HEK293 (cell line): ENCODE results near the gene SLC6A3.

Experiments
- CTCF ChIA-PET: fragments of 350-600 bp; formaldehyde crosslinking; extraction: SDS; loops from one replicate; lab custom pipeline; 2021; ENCODE audit warnings: antibody characterized with exemption; lab: Yijun Ruan, JAX
- POLR2A ChIA-PET: fragments of 300-600 bp; formaldehyde crosslinking; extraction: SDS; loops from one replicate; lab custom pipeline; 2020; ENCODE audit warnings: antibody characterized with exemption, inconsistent platforms; lab: Yijun Ruan, JAX
- H3K27ac ChIP-seq: fragments of 200-500 bp; sonication (Bioruptor generic); 2 replicates; pipeline ENCODE4 v1.5.1; 2014; ENCODE audit warnings: low read depth, low read length, control low read depth, inconsistent platforms; ENCODE audit errors: extremely low read depth
- H3K36me3 ChIP-seq, 2 experiments: fragments of 200-500 bp in 1 of 2; sonication (Bioruptor generic) in 1 of 2; 1 replicate in 1 of 2; 2 replicates in 1 of 2; pipeline ENCODE4 v1.5.1; 2014 to 2017; ENCODE audit warnings: inconsistent platforms in 2 of 2, low read length in 2 of 2; ENCODE audit not compliant: control insufficient read depth in 2 of 2, insufficient read depth in 1 of 2
- H3K4me1 ChIP-seq: fragments of 200-500 bp; sonication (Bioruptor generic); 2 replicates; pipeline ENCODE4 v1.5.1; 2014; ENCODE audit warnings: mild to moderate bottlenecking, low read length, inconsistent platforms; ENCODE audit not compliant: control insufficient read depth, insufficient read depth
- H3K4me3 ChIP-seq: 2 replicates; pipeline ENCODE4 v1.5.1; 2011; ENCODE audit warnings: low read depth, mild to moderate bottlenecking, control low read depth, low read length, moderate library complexity
- H3K9me3 ChIP-seq: fragments of 200-500 bp; sonication (Bioruptor generic); 2 replicates; pipeline ENCODE4 v1.5.1; 2014; ENCODE audit warnings: low read depth, low read length, inconsistent platforms; ENCODE audit not compliant: control insufficient read depth, insufficient read depth
- BCL6B ChIP-seq: fragments of 450-650 bp; formaldehyde crosslinking; IDR thresholded peaks from 2 replicates; pipeline ENCODE4 v1.5.1; 2017; ENCODE audit warnings: missing biosample characterization, missing genetic modification characterization
- EGR2 ChIP-seq: fragments of 450-650 bp; formaldehyde crosslinking; IDR thresholded peaks from 2 replicates; pipeline ENCODE4 v1.5.1; 2016; ENCODE audit warnings: low read depth, missing biosample characterization, missing genetic modification characterization
- FEZF1 ChIP-seq: fragments of 450-650 bp; formaldehyde crosslinking; IDR thresholded peaks from 2 replicates; pipeline ENCODE4 v1.5.1; 2016; ENCODE audit warnings: missing biosample characterization, missing genetic modification characterization
- SCRT1 ChIP-seq: fragments of 450-650 bp; formaldehyde crosslinking; IDR thresholded peaks from 2 replicates; pipeline ENCODE4 v1.5.1; 2016; ENCODE audit warnings: missing biosample characterization, missing genetic modification characterization, borderline replicate concordance
- SCRT2 ChIP-seq: fragments of 450-650 bp; formaldehyde crosslinking; IDR thresholded peaks from 2 replicates; pipeline ENCODE4 v1.5.1; 2016; ENCODE audit warnings: missing biosample characterization, missing genetic modification characterization
- TRIM28 ChIP-seq: IDR thresholded peaks from 2 replicates; pipeline ENCODE4 v1.6.1; 2011; ENCODE audit warnings: low read length, control low read depth, borderline replicate concordance
- WT1 ChIP-seq: fragments of 450-650 bp; formaldehyde crosslinking; IDR thresholded peaks from 2 replicates; pipeline ENCODE4 v1.5.1; 2016; ENCODE audit warnings: missing biosample characterization, missing genetic modification characterization
- ZBTB10 ChIP-seq: fragments of 450-650 bp; formaldehyde crosslinking; IDR thresholded peaks from 2 replicates; pipeline ENCODE4 v1.5.1; 2016; ENCODE audit warnings: missing biosample characterization, missing genetic modification characterization
- ZBTB6 ChIP-seq: fragments of 450-650 bp; formaldehyde crosslinking; IDR thresholded peaks from 2 replicates; pipeline ENCODE4 v1.5.1; 2017; ENCODE audit warnings: missing biosample characterization, missing genetic modification characterization
- ZNF112 ChIP-seq: fragments of 450-650 bp; formaldehyde crosslinking; IDR thresholded peaks from 2 replicates; pipeline ENCODE4 v1.5.0; 2017; ENCODE audit warnings: missing biosample characterization, missing genetic modification characterization
- ZNF169 ChIP-seq: fragments of 450-650 bp; formaldehyde crosslinking; IDR thresholded peaks from 2 replicates; pipeline ENCODE4 v1.5.1; 2016; ENCODE audit warnings: missing biosample characterization, missing genetic modification characterization
- ZNF221 ChIP-seq: fragments of 450-650 bp; formaldehyde crosslinking; IDR thresholded peaks from 2 replicates; pipeline ENCODE4 v1.5.1; 2017; ENCODE audit warnings: missing biosample characterization, missing genetic modification characterization, borderline replicate concordance
- ZNF501 ChIP-seq: fragments of 450-650 bp; formaldehyde crosslinking; IDR thresholded peaks from 2 replicates; pipeline ENCODE4 v1.5.1; 2016; ENCODE audit warnings: missing biosample characterization, missing genetic modification characterization
- ZNF521 ChIP-seq: fragments of 450-650 bp; formaldehyde crosslinking; IDR thresholded peaks from 2 replicates; pipeline ENCODE4 v1.5.1; 2017; ENCODE audit warnings: missing biosample characterization, mild to moderate bottlenecking, missing genetic modification characterization
- ZNF558 ChIP-seq: fragments of 450-650 bp; formaldehyde crosslinking; IDR thresholded peaks from 2 replicates; pipeline ENCODE4 v1.5.1; 2016; ENCODE audit warnings: missing biosample characterization, missing genetic modification characterization
- ZNF660 ChIP-seq: fragments of 450-650 bp; IDR thresholded peaks from 2 replicates; pipeline ENCODE4 v1.5.1; 2018; ENCODE audit warnings: missing biosample characterization, mild to moderate bottlenecking, missing genetic modification characterization
- ZNF704 ChIP-seq: fragments of 450-650 bp; formaldehyde crosslinking; IDR thresholded peaks from 2 replicates; pipeline ENCODE4 v1.5.1; 2016; ENCODE audit warnings: missing biosample characterization, missing genetic modification characterization
- ZSCAN23 ChIP-seq: fragments of 450-650 bp; formaldehyde crosslinking; IDR thresholded peaks from 2 replicates; pipeline ENCODE4 v1.5.1; 2016; ENCODE audit warnings: missing biosample characterization, missing genetic modification characterization

Gene SLC6A3

GRCh38 chr5:1351156-1351555, 94.1 kb downstream of the SLC6A3 start:
- no peak overlapping the region for H3K27ac ChIP-seq
- H3K36me3 ChIP-seq = no peaks in the 10 kb centered on the region
- CTCF ChIA-PET = interaction anchor here (0.5 to 0.8 kb wide), 2 partner anchors 29 to 101 kb away, joined by 4 to 5 read pairs; no protein-coding TSS in a partner anchor
- no peak for TF ChIP-seq ZBTB6 (tag by site-specific recombination)
- TF ChIP-seq ZNF169 (tag by site-specific recombination) = no peak
- no peak for TF ChIP-seq SCRT1 (tag by site-specific recombination)
- TF ChIP-seq FEZF1 (tag by site-specific recombination) = no peak
- TF ChIP-seq ZNF112 (tag by site-specific recombination) = no peak
- no peak overlapping the region for H3K4me3 ChIP-seq
- no peaks in the 10 kb centered on the region for H3K4me1 ChIP-seq
- POLR2A ChIA-PET = no interaction called here
- no peaks in the 10 kb centered on the region for H3K9me3 ChIP-seq

GRCh38 chr5:1349246-1349645, 96.0 kb downstream of the SLC6A3 start:
- ChIA-PET CTCF (interaction anchor here (0.7 to 1.3 kb wide), 2 partner anchors 44 to 175 kb away, joined by 4 to 7 read pairs; no protein-coding TSS in a partner anchor), POLR2A (no interaction called here)
- no peaks in the 10 kb centered on the region for H3K36me3 ChIP-seq
- H3K9me3 ChIP-seq = no peaks in the 10 kb centered on the region
- H3K27ac ChIP-seq = no peak overlapping the region
- H3K4me3 ChIP-seq = no peak overlapping the region
- no peaks in the 10 kb centered on the region for H3K4me1 ChIP-seq
- TF ChIP-seq TRIM28 (no peak), BCL6B (tag by site-specific recombination) (no peak), ZNF521 (tag by site-specific recombination) (no peak), ZNF704 (tag by site-specific recombination) (no peak), ZBTB10 (no peak), ZNF558 (tag by site-specific recombination) (no peak), SCRT2 (tag by site-specific recombination) (no peak), ZNF501 (tag by site-specific recombination) (no peak), ZNF660 (tag by site-specific recombination) (no peak), WT1 (tag by site-specific recombination) (no peak), EGR2 (tag by site-specific recombination) (no peak), ZNF221 (no peak)

- H3K36me3 ChIP-seq = peaks cover 0 to 2% of the 10 kb centered on the region in 2 experiments; a peak in 1 of 3 replicates
- ChIA-PET POLR2A (no interaction called here), CTCF (interaction anchor here (0.7 to 2.2 kb wide), 3 partner anchors 31 to 175 kb away, joined by 4 to 12 read pairs (median 7); no protein-coding TSS in a partner anchor)
Observed at GRCh38 chr5:1348986-1349245, 96.3 kb downstream of the SLC6A3 start.

More at GRCh38 chr5:1348986-1349245, 96.3 kb downstream of the SLC6A3 start:
- no peak overlapping the region for H3K27ac ChIP-seq
- H3K4me3 ChIP-seq = no peak overlapping the region
- TF ChIP-seq ZSCAN23 (tag by site-specific recombination) = no peak
- H3K4me1 ChIP-seq = peaks cover 1% of the 10 kb centered on the region; the same call in 1 of the 2 replicates
- H3K9me3 ChIP-seq = no peaks in the 10 kb centered on the region
